Activated T-cell treated with anti-CD3 and anti-CD28 coated beads, Interleukin-2, amount 50 U/mL, for 24 hours (primary cell): ENCODE data around the gene STXBP1.
A peak's percentile ranks its signal among the peaks of the same experiment; 100 is the strongest.

Experiments used
- DNase-seq: peaks from one replicate; pipeline ENCODE4 v3.0.0-alpha.2; 2020
- H3K27ac Mint-ChIP-seq: 2 replicates; pipeline ENCODE4 v1.8.0; 2020; ENCODE audit warnings: mild to moderate bottlenecking, mixed read lengths
- H3K27me3 Mint-ChIP-seq: 2 replicates; pipeline ENCODE4 v1.8.0; 2020; ENCODE audit warnings: mixed read lengths
- H3K36me3 Mint-ChIP-seq: 2 replicates; pipeline ENCODE4 v1.8.0; 2020; ENCODE audit warnings: low read depth, mixed read lengths
- H3K4me1 Mint-ChIP-seq: 2 replicates; pipeline ENCODE4 v1.8.0; 2020; ENCODE audit warnings: low read depth, mixed read lengths
- H3K4me3 Mint-ChIP-seq: 2 replicates; pipeline ENCODE4 v1.8.0; 2020; ENCODE audit warnings: mild to moderate bottlenecking, moderate library complexity, mixed read lengths
- H3K9me3 Mint-ChIP-seq: 2 replicates; pipeline ENCODE4 v1.8.0; 2020; ENCODE audit warnings: mixed read lengths

Gene STXBP1

GRCh38 chr9:127726871-127727270 lies 114.8 kb downstream of the STXBP1 start:
- no peaks in the 10 kb centered on the region for H3K27me3 Mint-ChIP-seq
- peaks cover 4% of the 10 kb centered on the region for H3K36me3 Mint-ChIP-seq
- H3K4me3 Mint-ChIP-seq: no peak overlapping the region
- no peaks in the 10 kb centered on the region for H3K4me1 Mint-ChIP-seq
- no peak for DNase-seq
- H3K9me3 Mint-ChIP-seq: no peaks in the 10 kb centered on the region
- H3K27ac Mint-ChIP-seq: no peak overlapping the region

- Mint-ChIP-seq H3K9me3 (no peaks in the 10 kb centered on the region), H3K4me3 (no peak overlapping the region), H3K4me1 (peaks cover 4% of the 10 kb centered on the region), H3K27me3 (no peaks in the 10 kb centered on the region), H3K27ac (no peak overlapping the region), H3K36me3 (peaks cover 10% of the 10 kb centered on the region)
- no peak for DNase-seq
Measured at GRCh38 chr9:127728808-127729207, 116.7 kb downstream of the STXBP1 start.

DNA sequence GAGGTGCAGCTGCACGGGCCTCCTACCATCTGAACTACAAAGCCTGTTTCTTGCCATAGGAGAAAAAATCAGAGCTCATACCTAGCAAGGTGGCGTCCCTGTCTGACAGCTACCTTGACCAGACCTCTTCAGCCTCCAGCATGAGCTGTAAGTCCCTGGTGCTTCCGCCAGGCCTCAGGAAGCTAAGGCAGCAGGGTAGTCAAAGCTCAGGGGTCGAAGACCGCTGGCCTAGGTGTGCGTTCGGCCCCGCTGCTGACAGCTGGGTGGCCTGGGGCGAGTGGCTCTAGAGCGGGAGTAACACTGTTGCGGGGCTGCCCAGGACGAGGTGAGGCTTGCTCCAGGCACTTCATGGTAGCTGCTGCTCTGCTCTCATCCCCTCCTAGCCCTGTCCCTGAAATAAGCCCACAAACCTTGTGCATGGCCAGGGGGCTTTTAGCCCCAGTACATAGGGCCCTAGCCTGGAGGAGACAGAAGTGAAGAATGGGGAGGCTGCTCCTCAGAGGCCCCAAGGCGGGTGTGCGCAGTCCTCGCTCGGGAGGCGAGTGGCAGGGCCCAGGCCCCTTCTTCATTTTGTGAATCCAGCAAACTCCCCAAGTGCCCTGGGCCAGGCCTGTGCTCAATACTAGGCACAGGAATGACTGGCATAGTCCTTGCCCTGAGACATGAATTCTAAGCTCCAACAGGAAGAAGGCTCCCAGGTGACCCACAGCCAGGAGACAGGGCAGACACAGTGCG lies 117.6 kb downstream of the STXBP1 start:
- no peak for DNase-seq
- no peaks in the 10 kb centered on the region for H3K27me3 Mint-ChIP-seq
- H3K9me3 Mint-ChIP-seq: no peaks in the 10 kb centered on the region
- no peak overlapping the region for H3K27ac Mint-ChIP-seq
- H3K4me1 Mint-ChIP-seq: peaks cover 12% of the 10 kb centered on the region
- no peak overlapping the region for H3K4me3 Mint-ChIP-seq
- H3K36me3 Mint-ChIP-seq: peaks cover 10% of the 10 kb centered on the region

DNA sequence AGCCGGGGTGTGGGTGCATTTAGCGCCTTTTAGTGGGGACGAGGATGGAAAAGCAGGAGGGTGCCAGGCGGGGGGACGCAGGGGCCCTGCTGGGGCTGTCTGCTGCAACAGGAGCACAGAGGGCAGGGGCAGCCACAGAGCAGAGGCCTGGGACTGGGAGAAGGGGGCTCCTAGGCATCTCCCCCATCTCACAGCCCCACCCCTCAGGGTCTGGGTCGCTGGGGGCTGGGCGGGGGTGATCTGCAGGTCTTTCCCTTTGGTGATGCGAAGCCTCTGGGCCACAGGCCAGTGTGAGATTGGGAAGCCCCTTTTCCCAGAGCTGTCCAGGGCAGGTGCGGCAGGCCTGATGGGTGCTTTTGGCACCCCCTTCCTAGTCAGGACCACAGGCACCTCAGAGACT lies 118.2 kb downstream of the STXBP1 start:
- peaks cover 13% of the 10 kb centered on the region for H3K4me1 Mint-ChIP-seq
- H3K9me3 Mint-ChIP-seq: no peaks in the 10 kb centered on the region
- no peak for DNase-seq
- H3K27ac Mint-ChIP-seq: no peak overlapping the region
- no peaks in the 10 kb centered on the region for H3K27me3 Mint-ChIP-seq
- peaks cover 10% of the 10 kb centered on the region for H3K36me3 Mint-ChIP-seq
- no peak overlapping the region for H3K4me3 Mint-ChIP-seq

DNA sequence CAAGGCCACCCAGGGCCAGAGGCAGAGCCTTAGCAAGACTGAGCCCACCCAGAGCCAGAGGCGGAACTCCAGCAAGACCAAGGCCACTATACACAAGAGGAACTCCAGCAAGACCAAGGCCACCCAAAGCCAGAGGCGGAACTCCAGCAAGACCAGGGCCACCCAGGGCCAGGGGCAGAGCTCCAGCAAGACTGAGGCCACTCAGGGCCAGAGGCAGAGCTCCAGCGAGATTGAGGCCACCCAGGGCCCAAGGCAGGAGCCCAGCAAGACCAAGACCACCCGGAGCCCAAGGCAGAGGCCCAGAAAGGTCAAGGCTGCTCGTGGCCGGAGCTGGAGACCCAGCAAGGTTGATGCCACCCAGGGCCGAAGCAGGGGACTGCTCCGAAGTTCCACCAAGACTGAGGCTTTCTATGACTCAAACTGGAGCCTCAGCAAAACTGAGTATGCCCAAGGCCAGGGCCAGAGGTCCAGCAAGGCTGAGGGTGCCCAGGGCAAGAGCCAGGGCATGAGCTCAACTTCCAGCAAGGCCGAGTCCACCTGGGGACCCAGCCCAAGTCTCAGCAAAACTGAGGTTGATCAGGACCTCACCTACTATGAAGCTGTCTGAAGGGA lies 118.8 kb downstream of the STXBP1 start:
- DNase-seq: no peak
- Mint-ChIP-seq H3K4me3 (no peak overlapping the region), H3K9me3 (no peaks in the 10 kb centered on the region), H3K36me3 (peaks cover 10% of the 10 kb centered on the region), H3K27ac (no peak overlapping the region), H3K27me3 (no peaks in the 10 kb centered on the region), H3K4me1 (peaks cover 19% of the 10 kb centered on the region)

DNA sequence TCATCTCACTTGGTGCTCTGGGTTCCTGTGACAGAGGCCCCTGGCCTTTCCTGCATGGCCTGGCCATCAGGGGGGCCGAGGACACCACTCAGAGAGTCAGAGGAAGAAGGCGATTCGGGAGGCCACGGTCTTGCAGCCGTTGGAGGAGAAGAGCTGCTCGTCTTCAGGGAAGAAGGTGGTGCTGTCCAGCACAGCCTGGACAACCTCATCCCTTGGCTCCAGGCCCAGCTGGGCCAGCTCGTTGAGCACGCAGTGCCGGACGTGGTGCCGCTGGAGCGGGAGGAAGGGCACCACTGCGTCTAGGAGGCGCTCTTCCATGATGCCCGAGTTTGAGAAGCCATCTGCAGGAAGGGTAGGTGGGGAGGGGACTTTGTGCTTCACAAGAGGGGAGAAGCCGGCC lies 119.9 kb downstream of the STXBP1 start:
- Mint-ChIP-seq H3K27ac (no peak overlapping the region), H3K4me3 (no peak overlapping the region), H3K4me1 (peaks cover 19% of the 10 kb centered on the region), H3K9me3 (no peaks in the 10 kb centered on the region), H3K36me3 (peaks cover 10% of the 10 kb centered on the region), H3K27me3 (no peaks in the 10 kb centered on the region)
- no peak for DNase-seq

GRCh38 chr9:127732444-127732843 lies 120.4 kb downstream of the STXBP1 start:
- no peak overlapping the region for H3K4me3 Mint-ChIP-seq
- H3K36me3 Mint-ChIP-seq: peaks cover 10% of the 10 kb centered on the region
- no peak overlapping the region for H3K27ac Mint-ChIP-seq
- DNase-seq: no peak
- no peaks in the 10 kb centered on the region for H3K27me3 Mint-ChIP-seq
- H3K9me3 Mint-ChIP-seq: no peaks in the 10 kb centered on the region
- H3K4me1 Mint-ChIP-seq: peaks cover 22% of the 10 kb centered on the region

- Mint-ChIP-seq H3K4me3 (peak overlapping the region; percentile 80), H3K9me3 (no peaks in the 10 kb centered on the region), H3K4me1 (peaks cover 22% of the 10 kb centered on the region), H3K27me3 (no peaks in the 10 kb centered on the region), H3K36me3 (peaks cover 19% of the 10 kb centered on the region), H3K27ac (peak overlapping the region; percentile 88)
- DNase-seq: no peak
Measured at GRCh38 chr9:127733614-127734013, 121.5 kb downstream of the STXBP1 start.

DNA sequence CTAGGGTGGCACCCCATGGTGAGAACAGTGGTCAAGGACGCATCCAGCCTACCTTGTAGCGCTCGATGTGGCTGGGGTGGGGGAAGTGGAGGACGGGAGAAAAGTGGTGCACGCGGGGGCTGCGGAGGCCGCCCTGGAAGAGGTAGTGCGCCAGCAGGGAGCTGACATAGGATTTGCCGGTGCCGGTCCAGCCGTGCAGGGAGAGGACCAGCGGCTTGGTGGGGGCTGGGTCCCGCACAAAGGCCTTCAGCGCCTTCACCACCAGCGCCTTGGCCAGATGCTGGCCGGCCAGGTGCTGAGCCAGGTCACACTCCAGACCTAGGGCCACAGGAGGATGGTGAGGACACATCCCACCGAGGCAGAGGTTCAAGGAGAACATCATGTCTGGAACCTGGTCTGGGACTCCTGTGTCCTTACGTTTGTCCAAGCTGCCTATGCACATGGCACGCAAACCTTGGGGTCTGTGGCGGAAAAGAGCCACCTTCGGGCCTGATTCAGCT lies 122.2 kb downstream of the STXBP1 start:
- no peak for DNase-seq
- Mint-ChIP-seq H3K9me3 (no peaks in the 10 kb centered on the region), H3K4me3 (peak overlapping the region; percentile 80), H3K27ac (peak overlapping the region; percentile 88), H3K27me3 (no peaks in the 10 kb centered on the region), H3K4me1 (peaks cover 22% of the 10 kb centered on the region), H3K36me3 (peaks cover 25% of the 10 kb centered on the region)

DNA sequence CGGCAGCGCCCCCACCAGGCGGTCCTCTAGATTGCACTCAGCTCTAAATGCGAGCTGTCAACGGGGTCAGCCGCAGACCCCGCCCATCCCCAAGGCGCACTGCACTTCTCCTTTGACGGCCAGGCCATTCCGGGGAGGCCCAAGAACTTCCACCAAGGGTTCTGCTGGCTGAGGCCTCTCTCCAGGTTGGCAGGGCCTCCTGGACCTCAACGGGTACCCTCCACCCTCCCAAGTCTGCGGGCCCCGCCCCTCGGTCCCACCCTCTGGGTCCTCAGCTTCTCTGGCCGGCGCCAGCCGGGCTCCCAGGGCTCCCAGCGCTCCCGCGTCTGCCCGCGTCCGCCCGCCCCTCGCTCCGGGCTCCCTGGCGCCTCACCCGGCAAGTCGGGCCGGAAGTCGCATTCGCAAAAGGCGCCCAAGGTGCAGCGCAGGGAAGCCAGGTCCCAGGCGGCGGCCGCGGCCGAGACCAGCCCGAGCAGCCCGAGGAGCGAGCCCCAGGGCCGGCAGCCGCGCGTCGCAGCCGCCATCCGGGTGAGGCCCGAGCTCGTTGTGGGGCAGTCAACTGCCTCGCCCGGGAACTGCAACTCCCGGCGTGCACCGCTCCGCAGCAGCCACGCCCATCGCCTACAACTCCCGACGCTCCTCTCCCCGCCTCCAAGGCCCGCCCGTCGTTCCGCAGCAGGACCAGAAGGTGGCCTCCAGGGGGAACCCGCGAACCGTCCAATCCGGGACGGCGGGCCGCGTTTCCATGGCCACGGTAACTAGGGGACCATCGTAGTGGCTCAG lies 122.9 kb downstream of the STXBP1 start, which contains the start of gene TOR2A:
TOR2A (minus strand) TSS at position 548 of the 783 bp plus-strand sequence; CDS start at position 524, 24 bp downstream.
- peak; percentile 98 for DNase-seq
- Mint-ChIP-seq H3K36me3 (peaks cover 27% of the 10 kb centered on the region), H3K4me1 (peaks cover 22% of the 10 kb centered on the region), H3K9me3 (no peaks in the 10 kb centered on the region), H3K27ac (peak within 1 kb of the TSS; percentile 94), H3K4me3 (peak within 1 kb of the TSS; percentile 80), H3K27me3 (no peaks in the 10 kb centered on the region)

DNA sequence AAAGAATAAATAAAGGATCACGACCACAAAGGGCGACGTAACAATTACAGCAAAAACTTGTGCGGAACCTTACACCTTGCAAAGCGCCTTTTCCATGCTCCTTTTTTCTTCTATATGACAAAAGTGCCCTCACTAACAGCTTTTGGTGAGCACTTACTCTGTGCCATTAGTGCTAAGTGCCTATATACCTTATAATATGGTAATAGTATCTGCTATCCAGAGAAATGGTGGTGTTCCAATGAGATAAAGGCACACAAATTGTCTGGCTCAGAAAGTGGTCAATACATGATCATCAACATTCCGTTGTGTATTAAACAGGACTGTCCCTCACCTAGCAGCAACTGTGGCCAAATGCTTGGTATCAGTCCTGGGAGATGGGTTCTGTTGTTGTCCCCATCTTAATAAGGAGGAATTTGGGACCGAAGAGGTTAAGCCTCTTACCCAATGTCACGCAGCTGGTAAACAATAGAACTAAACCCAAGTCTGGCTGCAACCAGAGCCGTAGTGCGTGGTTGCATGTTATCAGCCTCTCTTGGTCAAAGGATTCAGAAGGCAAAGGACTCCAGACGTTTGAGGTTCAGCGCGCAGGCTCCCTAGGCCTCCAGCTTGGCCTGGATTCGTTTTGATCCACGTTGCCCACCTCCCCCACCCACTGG lies 123.6 kb downstream of the STXBP1 start:
- H3K27ac Mint-ChIP-seq: peak overlapping the region; percentile 94
- H3K4me3 Mint-ChIP-seq: peak overlapping the region; percentile 80
- no peaks in the 10 kb centered on the region for H3K9me3 Mint-ChIP-seq
- DNase-seq: no peak
- peaks cover 22% of the 10 kb centered on the region for H3K4me1 Mint-ChIP-seq
- H3K36me3 Mint-ChIP-seq: peaks cover 27% of the 10 kb centered on the region
- H3K27me3 Mint-ChIP-seq: no peaks in the 10 kb centered on the region

GRCh38 chr9:127738666-127739065 lies 126.6 kb downstream of the STXBP1 start:
- H3K9me3 Mint-ChIP-seq: no peaks in the 10 kb centered on the region
- H3K36me3 Mint-ChIP-seq: peaks cover 31% of the 10 kb centered on the region
- no peak for DNase-seq
- H3K4me3 Mint-ChIP-seq: no peak overlapping the region
- no peak overlapping the region for H3K27ac Mint-ChIP-seq
- H3K4me1 Mint-ChIP-seq: peaks cover 19% of the 10 kb centered on the region
- H3K27me3 Mint-ChIP-seq: no peaks in the 10 kb centered on the region

DNA sequence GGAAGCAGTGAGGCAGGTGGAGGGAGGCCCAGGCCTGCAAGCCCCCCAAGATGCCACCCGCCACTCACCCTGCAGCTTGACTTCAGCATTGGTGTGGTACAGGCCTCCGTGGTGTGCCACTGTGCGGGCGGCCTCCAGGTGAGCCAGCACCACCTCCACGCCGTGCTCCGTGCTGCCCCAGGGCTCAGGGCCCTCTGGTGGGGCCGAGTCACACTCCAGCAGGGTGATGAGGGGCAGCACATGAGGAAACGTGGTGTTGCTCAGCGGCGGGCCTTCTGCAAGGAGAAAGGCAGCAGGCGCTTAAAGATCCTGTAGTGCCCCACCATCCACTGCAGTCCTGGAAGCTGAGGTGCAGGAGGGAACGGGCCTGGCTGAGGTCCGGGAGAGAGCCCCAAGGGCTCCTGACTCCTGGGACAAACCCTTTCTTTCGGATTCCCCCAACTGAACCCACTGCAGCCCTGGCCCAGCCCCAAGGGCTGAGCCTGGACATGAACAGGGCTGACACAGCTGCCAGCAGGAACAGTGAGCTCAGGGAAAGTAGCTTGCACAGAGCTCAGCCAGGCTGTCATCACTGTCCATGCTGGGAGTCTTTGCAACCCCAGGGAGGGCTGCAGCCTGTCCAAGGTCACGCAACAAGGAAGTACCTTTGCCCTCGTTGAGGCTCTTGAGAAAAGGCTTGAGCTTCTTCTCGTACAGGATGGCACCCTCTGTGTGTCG lies 127.7 kb downstream of the STXBP1 start:
- Mint-ChIP-seq H3K4me3 (no peak overlapping the region), H3K4me1 (peaks cover 10% of the 10 kb centered on the region), H3K27ac (no peak overlapping the region), H3K9me3 (no peaks in the 10 kb centered on the region), H3K27me3 (no peaks in the 10 kb centered on the region), H3K36me3 (peaks cover 34% of the 10 kb centered on the region)
- DNase-seq: no peak
